GM19455 (cell line): ENCODE measurements around the gene ADORA2A.

Experiments used
- ATAC-seq: cut with Tn5 transposase; IDR thresholded peaks from one replicate; pipeline ENCODE4 v1.9.1; 2021; ENCODE audit not compliant: unreplicated experiment

ADORA2A gene

GRCh38 chr22:24402460-24403192 lies 24.8 kb upstream of the ADORA2A start:
- no peak for ATAC-seq

DNA sequence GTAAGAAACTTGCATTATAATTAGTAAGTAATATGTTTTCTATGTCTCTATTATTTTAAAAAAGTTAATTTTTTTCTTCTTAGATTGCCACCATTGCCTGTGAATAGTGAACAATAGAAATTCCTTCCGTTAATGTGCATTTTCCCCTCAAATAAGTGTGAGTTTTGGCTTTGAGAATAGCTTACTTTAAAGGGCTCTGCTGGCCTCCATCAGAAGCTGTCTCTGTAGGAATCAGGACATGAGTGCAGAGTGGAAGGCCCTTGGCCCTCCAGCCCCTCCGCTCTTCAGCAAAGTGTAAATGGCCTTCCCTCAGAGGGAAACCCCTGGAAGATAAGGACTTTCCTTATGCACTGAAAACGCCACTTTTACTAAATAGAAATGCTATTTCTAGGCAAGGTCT lies 24.1 kb upstream of the ADORA2A start:
- no peak for ATAC-seq

DNA sequence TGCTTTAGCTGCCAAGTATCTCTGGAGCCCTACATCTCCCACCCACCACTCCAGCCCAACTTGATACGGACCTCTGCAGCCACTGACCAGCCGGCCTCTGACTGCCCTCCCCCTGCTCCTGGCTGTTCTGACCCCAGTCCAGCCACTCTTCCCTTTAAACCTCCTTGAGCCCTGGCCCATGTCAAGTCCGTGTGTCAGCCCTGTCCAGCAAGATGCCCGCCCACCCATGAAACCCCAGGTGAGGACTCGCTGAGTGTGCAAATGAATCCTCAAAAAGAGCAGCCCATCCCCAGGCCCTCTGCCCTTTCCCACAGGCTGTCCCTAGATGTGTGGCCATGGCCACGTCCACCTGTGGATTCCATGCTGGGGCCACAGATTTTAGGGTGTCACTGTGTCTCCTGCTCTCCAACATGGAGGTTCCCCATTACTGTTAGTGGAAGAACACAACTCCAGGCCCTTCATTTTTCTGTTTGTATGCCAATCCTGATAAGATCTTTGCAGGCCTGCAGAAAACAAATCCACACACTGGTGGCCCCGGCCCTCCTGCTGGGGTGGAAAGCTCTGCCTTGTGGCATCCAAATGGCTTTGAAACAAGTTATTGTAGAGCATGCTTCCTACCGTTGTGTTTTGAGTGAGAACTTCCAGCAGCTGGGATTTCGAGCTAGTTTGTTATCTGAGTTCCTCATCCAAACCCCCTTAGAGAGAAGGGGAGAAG lies 22.7 kb upstream of the ADORA2A start:
- ATAC-seq: no peak

DNA sequence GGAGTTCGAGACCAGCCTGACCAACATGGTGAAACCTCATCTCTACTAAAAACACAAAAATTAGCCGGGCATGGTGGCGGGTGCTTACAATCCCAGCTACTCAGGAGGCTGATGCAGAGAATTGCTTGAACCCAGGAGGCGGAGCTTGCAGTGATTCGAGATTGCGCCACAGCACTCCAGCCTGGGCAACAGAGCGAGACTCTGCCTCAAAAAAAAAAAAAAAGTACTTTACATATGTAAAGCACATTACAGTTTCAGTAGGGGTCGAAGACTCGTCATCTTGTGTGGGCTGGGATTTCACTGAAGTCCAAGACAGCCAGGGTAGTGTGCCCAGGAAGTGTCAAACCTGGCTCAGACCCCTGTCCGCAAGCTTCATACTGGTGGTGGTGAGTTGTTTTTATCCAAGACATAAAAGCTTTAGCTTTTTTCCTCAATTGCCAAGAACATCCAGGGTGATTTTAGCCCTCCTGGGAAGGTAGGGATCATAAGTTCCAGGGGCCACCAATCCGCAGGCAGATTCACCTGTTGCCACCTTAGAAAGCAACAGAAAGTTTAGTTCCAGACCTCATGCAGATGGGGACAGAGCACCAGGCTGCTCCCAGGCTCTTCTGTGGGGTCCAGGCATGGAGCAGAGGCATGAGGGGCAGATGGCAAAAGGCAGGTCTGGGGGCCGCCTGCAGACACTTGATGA lies 21.6 kb upstream of the ADORA2A start:
- ATAC-seq: no peak

- no peak for ATAC-seq
Observed at GRCh38 chr22:24406322-24407277, 20.8 kb upstream of the ADORA2A start.

GRCh38 chr22:24407278-24407665 lies 20.1 kb upstream of the ADORA2A start:
- ATAC-seq: no peak

GRCh38 chr22:24407884-24408283 lies 19.5 kb upstream of the ADORA2A start:
- ATAC-seq: no peak

DNA sequence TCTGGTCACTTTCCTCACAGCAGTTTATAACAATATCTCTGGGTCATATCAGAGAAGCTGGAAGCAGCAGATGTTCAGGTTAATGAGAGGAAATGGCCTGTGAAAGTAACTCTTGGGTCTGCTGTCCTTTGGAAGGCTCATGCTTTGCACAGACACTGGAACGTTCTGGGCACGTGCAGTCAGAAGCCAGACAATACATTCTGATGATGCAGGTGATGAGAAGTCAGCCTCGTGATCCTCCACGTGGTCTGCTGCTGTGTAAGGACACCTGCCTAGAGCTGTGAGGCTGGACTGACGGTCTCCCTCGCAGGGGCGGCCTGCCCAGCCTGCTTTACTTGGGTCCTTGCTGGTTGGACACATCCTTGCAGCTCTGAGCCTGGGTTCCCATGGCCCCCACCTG lies 18.8 kb upstream of the ADORA2A start:
- ATAC-seq: no peak

DNA sequence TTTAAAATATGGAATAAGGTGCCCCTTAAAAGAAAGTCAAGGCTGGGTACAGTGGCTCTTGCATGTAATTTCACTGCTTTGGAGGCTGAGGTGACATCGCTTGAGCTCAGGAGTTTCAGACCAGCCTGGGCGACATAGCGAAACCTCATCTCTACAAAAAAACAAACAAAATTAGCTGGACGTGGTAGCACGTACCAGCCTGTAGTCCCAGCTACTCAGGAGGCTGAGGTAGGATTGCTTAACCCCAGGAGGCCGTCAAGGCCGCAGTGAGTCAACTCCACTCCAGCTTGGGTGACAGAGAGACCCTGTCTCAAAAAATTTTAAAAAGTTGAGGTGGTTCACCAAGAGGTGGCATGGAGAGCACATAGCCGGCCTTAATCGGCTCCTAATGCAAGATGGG lies 17.7 kb upstream of the ADORA2A start:
- ATAC-seq: no peak

DNA sequence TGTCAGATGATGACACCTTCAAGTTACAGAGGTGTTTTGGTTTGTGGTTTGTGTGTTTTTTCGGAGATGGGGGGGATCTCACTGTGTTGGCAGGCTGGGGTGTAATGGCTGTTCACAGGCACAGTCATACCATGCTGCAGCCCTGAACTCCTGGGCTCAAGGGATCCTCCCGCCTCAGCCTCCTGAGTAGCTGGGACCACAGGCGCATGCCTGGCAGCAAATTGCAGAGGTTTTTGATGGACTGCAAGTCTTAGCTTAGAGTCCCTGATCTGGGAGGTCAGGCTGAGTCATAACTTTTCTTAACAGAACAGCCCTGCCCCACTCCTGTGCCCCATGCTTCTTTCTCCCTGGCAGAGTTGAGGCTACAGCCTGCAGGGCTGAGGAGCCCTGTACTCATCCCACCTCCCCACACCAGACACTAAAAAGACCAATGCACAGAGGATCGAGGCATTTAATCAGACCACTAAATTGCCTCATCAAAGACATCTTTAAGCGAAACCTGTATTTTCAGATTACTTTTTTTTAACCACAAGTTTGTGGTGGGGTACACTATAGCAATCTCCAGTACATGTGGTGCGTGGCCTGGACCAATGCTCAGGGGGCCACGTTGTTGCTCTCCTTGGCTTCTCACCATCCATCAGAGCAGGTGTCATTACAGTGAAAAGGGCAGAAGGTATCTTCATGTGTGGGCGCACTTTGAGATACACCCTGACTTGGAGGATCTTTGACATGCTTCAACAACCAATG lies 17.1 kb upstream of the ADORA2A start:
- no peak for ATAC-seq

DNA sequence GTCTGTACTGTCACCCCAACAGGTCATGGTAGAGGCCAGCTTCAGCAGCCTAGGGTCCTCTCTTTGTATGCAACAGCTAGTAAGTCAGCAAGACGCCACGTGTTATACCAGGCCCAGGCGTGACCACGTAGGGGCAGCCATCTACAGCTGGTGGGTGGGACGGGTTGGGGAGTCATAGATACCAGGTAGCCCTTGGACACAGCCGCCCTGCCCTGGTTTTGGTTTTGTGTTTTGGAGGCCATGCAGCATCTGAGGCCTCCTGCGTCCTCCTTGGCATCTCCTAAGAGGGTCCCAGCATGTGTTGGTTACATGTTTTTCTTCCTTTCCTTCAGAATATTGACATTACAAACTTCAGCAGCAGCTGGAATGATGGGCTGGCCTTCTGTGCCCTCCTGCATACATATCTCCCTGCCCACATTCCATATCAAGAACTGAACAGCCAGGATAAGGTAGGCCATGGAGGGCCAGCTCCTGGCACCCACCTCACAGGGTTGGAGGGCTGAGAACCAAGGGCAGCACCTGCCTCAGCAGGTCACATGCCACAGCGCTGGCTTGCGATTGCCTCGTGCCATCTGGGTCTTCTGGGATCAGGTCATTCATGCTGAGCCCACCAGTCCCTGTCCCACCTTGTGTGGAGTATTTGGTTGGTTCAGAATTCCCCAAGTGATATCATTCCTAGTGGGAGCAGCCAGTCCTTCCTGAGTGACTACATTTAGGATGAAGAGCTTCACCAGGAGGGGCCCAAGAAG lies 16.0 kb upstream of the ADORA2A start:
- ATAC-seq: no peak

DNA sequence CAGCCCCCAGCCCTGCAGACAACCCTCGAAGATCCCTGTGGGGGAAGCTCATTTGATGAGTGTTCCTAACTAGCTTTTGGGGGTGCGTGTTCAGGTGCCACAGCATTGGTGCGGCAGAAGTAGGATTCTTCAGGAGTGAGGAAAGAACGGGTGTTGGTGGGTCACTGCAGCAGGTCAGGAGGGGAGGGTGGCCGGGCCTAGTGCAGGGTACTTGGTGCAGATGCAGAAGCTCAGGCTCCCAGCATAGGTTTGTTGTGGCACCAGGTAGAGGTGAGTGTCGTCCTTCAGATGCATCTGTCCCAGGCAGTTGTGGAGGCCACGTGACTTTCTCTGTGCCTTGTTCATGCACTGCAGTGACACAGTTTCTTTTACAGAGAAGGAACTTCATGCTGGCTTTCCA lies 15.1 kb upstream of the ADORA2A start:
- ATAC-seq: no peak

GRCh38 chr22:24413271-24413670 lies 14.1 kb upstream of the ADORA2A start:
- ATAC-seq: no peak

GRCh38 chr22:24413736-24414385 lies 13.5 kb upstream of the ADORA2A start:
- no peak for ATAC-seq

DNA sequence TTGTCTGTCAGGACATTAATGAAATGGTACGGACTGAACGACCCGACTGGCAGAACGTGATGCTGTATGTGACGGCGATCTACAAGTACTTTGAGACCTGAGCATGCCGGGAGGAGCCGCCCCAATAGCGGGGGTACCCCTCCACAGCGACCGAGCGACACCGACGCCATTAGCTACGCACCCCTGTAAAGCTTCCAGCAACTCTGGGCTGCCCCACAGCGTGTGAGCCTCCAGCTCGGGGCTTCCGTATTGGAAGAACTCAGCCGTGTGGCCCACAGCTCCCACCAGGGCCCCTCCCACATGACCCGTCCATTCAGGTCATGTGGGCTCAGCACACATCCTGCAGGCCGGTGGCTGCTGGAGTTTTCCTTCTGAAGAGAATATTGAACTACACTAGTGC lies 12.9 kb upstream of the ADORA2A start:
- no peak for ATAC-seq

DNA sequence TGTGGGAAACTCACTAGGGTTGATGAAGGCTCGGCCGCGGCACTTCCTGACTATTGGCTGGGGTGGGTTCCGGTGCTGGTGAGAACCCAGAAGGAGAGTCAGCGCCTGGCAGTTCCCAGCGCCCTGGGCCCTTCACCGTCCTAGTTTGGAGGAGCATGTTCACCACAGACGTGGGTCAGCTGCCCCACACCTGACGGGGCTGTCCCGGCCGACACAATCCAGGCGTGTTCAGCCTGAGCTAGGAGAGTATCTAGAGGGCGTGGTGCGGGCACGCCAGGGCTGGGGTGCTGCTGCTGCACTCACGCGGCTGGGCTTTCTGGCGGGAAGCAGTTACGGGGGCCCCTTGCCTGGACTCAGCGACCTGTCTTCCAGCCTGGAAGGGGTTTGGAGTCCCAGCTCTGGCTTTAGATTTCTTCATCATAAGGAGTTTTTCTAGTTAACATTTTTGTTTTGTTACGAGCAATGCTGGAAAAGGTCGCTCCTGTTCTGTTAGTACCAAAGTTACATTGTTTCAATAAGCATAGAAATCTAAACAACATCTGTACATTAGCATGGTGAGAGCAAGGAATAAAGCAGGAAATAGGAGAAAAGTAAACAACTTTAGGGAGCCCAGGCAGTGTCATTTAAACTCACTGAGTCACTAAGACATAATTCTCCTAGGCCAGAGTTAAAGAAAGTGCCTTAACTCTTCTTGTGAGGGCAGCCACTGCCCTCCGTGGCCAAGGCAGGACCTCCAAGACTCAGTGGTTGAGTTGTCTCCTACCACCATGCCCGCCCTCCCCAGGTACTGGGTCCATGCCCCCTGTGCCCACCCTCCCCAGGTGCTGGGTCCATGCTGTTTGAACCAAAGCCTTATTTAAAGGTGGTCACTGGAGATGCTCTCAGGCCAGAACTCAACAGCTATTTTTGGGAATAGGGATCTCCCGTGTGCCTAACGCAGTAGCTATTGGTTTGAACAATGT lies 12.1 kb upstream of the ADORA2A start:
- ATAC-seq: no peak

DNA sequence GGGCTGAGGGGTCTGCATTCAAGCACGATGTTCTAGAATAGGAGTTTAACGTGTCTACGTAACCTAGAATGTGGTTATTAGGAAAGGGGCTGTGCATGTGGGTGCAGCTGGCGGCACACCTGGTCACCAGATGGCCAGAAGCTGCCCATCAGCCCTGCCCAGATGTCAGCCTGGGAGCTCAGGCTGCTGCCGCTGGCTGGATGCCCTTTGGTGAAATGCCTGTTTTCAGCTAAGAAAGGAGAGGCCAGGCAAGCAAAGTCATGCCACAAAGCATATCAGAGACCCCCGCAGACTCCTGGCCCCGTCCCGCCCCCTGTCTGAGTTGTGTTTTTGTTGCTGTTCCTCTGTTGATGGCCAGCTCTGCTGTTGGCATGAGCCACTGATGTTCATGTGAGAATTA lies 11.3 kb upstream of the ADORA2A start:
- ATAC-seq: no peak

DNA sequence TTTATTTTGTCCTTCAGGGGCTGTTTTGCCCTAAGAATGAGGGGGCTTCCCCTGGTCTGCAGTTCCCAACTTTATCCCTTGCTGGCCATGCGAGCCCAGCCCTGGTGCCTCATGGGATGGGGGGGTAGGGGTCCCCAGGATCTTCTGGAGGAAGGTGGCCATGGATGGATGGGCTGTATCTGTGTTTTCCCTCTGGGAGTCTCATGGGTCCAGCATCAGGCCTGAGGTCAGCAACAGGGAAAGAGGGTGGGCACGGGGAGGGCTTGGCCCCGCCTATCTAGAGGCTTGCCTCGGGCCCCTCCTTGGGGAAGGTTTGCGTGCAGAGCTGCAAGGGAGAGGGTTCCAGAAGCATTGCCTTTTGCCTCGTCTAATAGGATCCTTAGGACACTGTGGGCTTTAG lies 10.8 kb upstream of the ADORA2A start:
- no peak for ATAC-seq
